HepG2 (cell line): ENCODE results near the gene CDH23.

ENCODE experiments used
- BHLHE40 ChIP-seq: IDR thresholded peaks from 2 replicates; pipeline ENCODE4 v1.6.1; 2011; ENCODE audit warnings: low read length, improper control_type of control experiment
- MIXL1 ChIP-seq: IDR thresholded peaks from 2 replicates; pipeline ENCODE4 v1.6.1; 2016
- POLR2A ChIP-seq, 2 experiments: IDR thresholded peaks; 2 replicates each; pipeline ENCODE4 v1.6.1; 2011; ENCODE audit warnings: low read depth in 2 of 2, low read length in 2 of 2, mild to moderate bottlenecking in 1 of 2, moderate library complexity in 1 of 2; ENCODE audit not compliant: insufficient read depth in 1 of 2
- SOX6 ChIP-seq, 2 experiments: fragments of 450-650 bp in 1 of 2; sonication (generic) in 1 of 2; formaldehyde crosslinking in 1 of 2; IDR thresholded peaks; 2 replicates each; pipeline versions ENCODE4 v1.4.0 to v1.6.1; 2017 to 2020; ENCODE audit warnings: antibody characterized with exemption in 1 of 2, mild to moderate bottlenecking in 1 of 2, missing genetic modification reagents in 1 of 2
- ZNF292 ChIP-seq: sonication (generic); formaldehyde crosslinking; IDR thresholded peaks from 2 replicates; pipeline ENCODE4 v1.8.1; 2022; ENCODE audit warnings: mild to moderate bottlenecking, low read depth, missing genetic modification reagents, borderline replicate concordance
- TF ChIP-seq, protein P1 (sequence below): fragments of 450-650 bp; IDR thresholded peaks from 2 replicates; pipeline ENCODE4 v1.6.1; 2017

- TF ChIP-seq, protein P1, sequence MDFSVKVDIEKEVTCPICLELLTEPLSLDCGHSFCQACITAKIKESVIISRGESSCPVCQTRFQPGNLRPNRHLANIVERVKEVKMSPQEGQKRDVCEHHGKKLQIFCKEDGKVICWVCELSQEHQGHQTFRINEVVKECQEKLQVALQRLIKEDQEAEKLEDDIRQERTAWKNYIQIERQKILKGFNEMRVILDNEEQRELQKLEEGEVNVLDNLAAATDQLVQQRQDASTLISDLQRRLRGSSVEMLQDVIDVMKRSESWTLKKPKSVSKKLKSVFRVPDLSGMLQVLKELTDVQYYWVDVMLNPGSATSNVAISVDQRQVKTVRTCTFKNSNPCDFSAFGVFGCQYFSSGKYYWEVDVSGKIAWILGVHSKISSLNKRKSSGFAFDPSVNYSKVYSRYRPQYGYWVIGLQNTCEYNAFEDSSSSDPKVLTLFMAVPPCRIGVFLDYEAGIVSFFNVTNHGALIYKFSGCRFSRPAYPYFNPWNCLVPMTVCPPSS, result no peak
- TF ChIP-seq BHLHE40 (no peak), ZNF292 (no peak), SOX6 (IDR thresholded peaks at IDR 0.05) (no peak), SOX6 (CRISPR knock-in tag; IDR thresholded peaks at IDR 0.05) (no peak), POLR2A (IDR thresholded peaks at IDR 0.05; ENCODE audit: insufficient read depth in 1 of 2, low read depth in 2 of 2, low read length in 2 of 2) (no peak), MIXL1 (CRISPR knock-in tag) (no peak)
Observed at GRCh38 chr10:71546220-71546619, 149.5 kb downstream of the CDH23 start.
